HepG2 (cell line): ENCODE data around the gene GRIA3. TPM values are rescaled to one million over a fixed set of nuclear protein-coding genes. Genes with fewer than 3 reads are reported as not detected.

ENCODE experiments used
- ATAC-seq: fragments of 200-7000 bp; cut with Tn5 transposase; 3 replicates; pipeline ENCODE4 v1.9.1; 2020; ENCODE audit warnings: mild to moderate bottlenecking, moderate library complexity
- BruUV-seq: library from RNA; stranded (reverse); fragments of 400-500 nt; replicated peaks from 2 replicates; lab custom pipeline; 2021; lab: Mats Ljungman, UMichigan
- CTCF ChIA-PET: fragments of 300-600 bp; formaldehyde crosslinking; extraction: SDS; loops from one replicate; lab custom pipeline; 2021; ENCODE audit warnings: low total read pairs, inconsistent platforms, low intra/inter-chr PET ratio; lab: Yijun Ruan, JAX
- POLR2A ChIA-PET: fragments of 350-600 bp; sonication (Branson Sonifier 250); formaldehyde crosslinking; loops from one replicate; lab custom pipeline; 2020; ENCODE audit warnings: antibody characterized with exemption, inconsistent platforms; lab: Yijun Ruan, JAX
- DNase-seq: peaks from one replicate; pipeline ENCODE4 v3.0.0-alpha.2; 2015; ENCODE audit warnings: low spot score
- FAIRE-seq: peaks from 3 replicates; lab custom pipeline; 2011; peaks lifted over from hg19 to GRCh38; lab: Jason Lieb, UNC
- H2AFZ ChIP-seq: one replicate; pipeline ENCODE4 v1.6.1; 2011; ENCODE audit warnings: low read length, inconsistent platforms
- H3K27ac ChIP-seq: fragments of 300-600 bp; 3 replicates; pipeline ENCODE4 v1.8.0; 2011; ENCODE audit warnings: mixed run types, mild to moderate bottlenecking, mixed read lengths, low read length, inconsistent platforms; ENCODE audit not compliant: insufficient read depth; ENCODE audit errors: extremely low read length
- H3K27me3 ChIP-seq, 2 experiments: fragments of 200-600 bp in 1 of 2; 2 replicates in 1 of 2; 3 replicates in 1 of 2; pipeline versions ENCODE4 v1.6.0 to v1.8.0; 2011; ENCODE audit warnings: low read length in 2 of 2, mild to moderate bottlenecking in 2 of 2, moderate library complexity in 2 of 2, inconsistent platforms in 1 of 2; ENCODE audit not compliant: insufficient read depth in 2 of 2, control insufficient read depth in 1 of 2
- H3K36me3 ChIP-seq, 2 experiments: fragments of 200-600 bp in 1 of 2; replicated peaks in 1 of 2; 2 replicates in 1 of 2; 3 replicates in 1 of 2; pipeline versions ENCODE4 v1.5.1 to v1.8.0; 2011; ENCODE audit warnings: low read length in 2 of 2, inconsistent platforms in 1 of 2; ENCODE audit not compliant: insufficient read depth in 2 of 2, control insufficient read depth in 1 of 2
- H3K4me1 ChIP-seq: 2 replicates; pipeline ENCODE4 v1.5.1; 2012; ENCODE audit warnings: low read length, inconsistent platforms; ENCODE audit not compliant: insufficient read depth
- H3K4me2 ChIP-seq: 2 replicates; pipeline ENCODE4 v1.6.0; 2011; ENCODE audit warnings: low read depth, low read length, inconsistent platforms
- H3K4me3 ChIP-seq, 3 experiments: fragments of 200-600 bp in 1 of 3; sonication (generic), shearing (Covaris generic) in 1 of 3; replicated peaks in 1 of 3; 2 replicates each; pipeline ENCODE4 v1.5.1; 2011 to 2016; ENCODE audit warnings: low read length in 3 of 3, inconsistent platforms in 2 of 3, low read depth in 2 of 3, mild to moderate bottlenecking in 2 of 3, control low read depth in 1 of 3, mixed read lengths in 1 of 3; ENCODE audit not compliant: insufficient read depth in 1 of 3
- H3K79me2 ChIP-seq: one replicate; pipeline ENCODE4 v1.6.1; 2011; ENCODE audit warnings: low read length, inconsistent platforms; ENCODE audit not compliant: insufficient read depth
- H3K9ac ChIP-seq: 2 replicates; pipeline ENCODE4 v1.6.0; 2011; ENCODE audit warnings: mild to moderate bottlenecking, low read depth, low read length, inconsistent platforms; ENCODE audit not compliant: insufficient read depth
- H3K9me3 ChIP-seq: 2 replicates; pipeline ENCODE4 v1.5.1; 2012; ENCODE audit warnings: mild to moderate bottlenecking, low read length
- H4K20me1 ChIP-seq: 2 replicates; pipeline ENCODE4 v1.6.0; 2011; ENCODE audit warnings: inconsistent platforms, mild to moderate bottlenecking, low read length, moderate library complexity; ENCODE audit not compliant: insufficient read depth
- DMAP1 ChIP-seq: IDR thresholded peaks from 2 replicates; pipeline ENCODE4 v1.6.1; 2016
- LCORL ChIP-seq, 2 experiments: fragments of 450-650 bp in 1 of 2; sonication (generic) in 1 of 2; formaldehyde crosslinking in 1 of 2; IDR thresholded peaks; 2 replicates each; pipeline versions ENCODE4 v1.5.0 to v1.6.1; 2017 to 2020; ENCODE audit warnings: antibody characterized with exemption in 1 of 2, missing genetic modification reagents in 1 of 2
- MBD4 ChIP-seq: IDR thresholded peaks from 2 replicates; pipeline ENCODE4 v1.6.1; 2012; ENCODE audit warnings: low read length, inconsistent platforms, borderline replicate concordance
- RFX5 ChIP-seq: IDR thresholded peaks from 2 replicates; pipeline ENCODE4 v1.6.1; 2011; ENCODE audit warnings: low read depth, low read length, improper control_type of control experiment
- SATB2 ChIP-seq: sonication (generic); formaldehyde crosslinking; IDR thresholded peaks from 2 replicates; pipeline ENCODE4 v1.5.0; 2020; ENCODE audit warnings: missing genetic modification reagents
- SMARCC2 ChIP-seq: fragments of 450-650 bp; IDR thresholded peaks from 2 replicates; pipeline ENCODE4 v1.6.1; 2017; ENCODE audit warnings: antibody characterized with exemption, mild to moderate bottlenecking
- SRSF4 ChIP-seq: fragments of 200-400 bp; formaldehyde crosslinking; IDR thresholded peaks from one replicate; pipeline ENCODE4 v1.6.1; 2018; ENCODE audit warnings: mild to moderate bottlenecking, low read depth, low read length, moderate library complexity; ENCODE audit not compliant: poor library complexity, severe bottlenecking
- YEATS4 ChIP-seq: sonication (generic); formaldehyde crosslinking; IDR thresholded peaks from 2 replicates; pipeline ENCODE4 v1.4.0; 2020; ENCODE audit warnings: missing genetic modification reagents, borderline replicate concordance
- ZNF264 ChIP-seq: sonication (generic); formaldehyde crosslinking; IDR thresholded peaks from 2 replicates; pipeline ENCODE4 v1.4.0; 2020; ENCODE audit warnings: missing genetic modification reagents
- ZNF292 ChIP-seq: sonication (generic); formaldehyde crosslinking; IDR thresholded peaks from 2 replicates; pipeline ENCODE4 v1.8.1; 2022; ENCODE audit warnings: mild to moderate bottlenecking, low read depth, missing genetic modification reagents, borderline replicate concordance
- ZNF567 ChIP-seq: sonication (generic); formaldehyde crosslinking; IDR thresholded peaks from 2 replicates; pipeline ENCODE4 v1.8.1; 2023; ENCODE audit warnings: mild to moderate bottlenecking, missing genetic modification reagents, borderline replicate concordance
- ZNF572 ChIP-seq: sonication (generic); formaldehyde crosslinking; IDR thresholded peaks from 2 replicates; pipeline ENCODE4 v1.5.1; 2020; ENCODE audit warnings: mild to moderate bottlenecking, missing genetic modification reagents
- WGBS: methylation state at CpG from one replicate; pipeline ENCODE4 v1.1.6; 2017; ENCODE audit warnings: low lambda C conversion rate; 5-methylcytosine and 5-hydroxymethylcytosine counted together
- in situ Hi-C: cut with HindIII; loops from 2 replicates; pipeline ENCODE4 v1.10.0; 2017; ENCODE audit warnings: low pct_unique_long_range_greater_than_20kb; ENCODE audit not compliant: extremely low pct_ligation_motif_present
- intact Hi-C: fragments of 100-400 bp; cut with micrococcal nuclease; formaldehyde crosslinking; loops from one replicate; pipeline ENCODE4 v1.10.0; 2022; ENCODE audit not compliant: unreplicated experiment
- polyA plus RNA-seq, 8 experiments: library from polyadenylated mRNA; depleted of rRNA in 3 of 8; stranded (reverse) in 7 of 8; unstranded in 1 of 8; fragments of >200 nt; fragmentation: Illumina TruSeq in 4 of 8; extraction: Trizol in 4 of 8; gene quantifications; 2 replicates each; pipeline versions ENCODE4 v1.2.1 to v1.2.3, GENCODE V29; 2011 to 2016; ENCODE audit warnings: low read depth in 4 of 8, missing spikeins in 1 of 8, mixed read lengths in 1 of 8; ENCODE audit not compliant: insufficient read depth in 1 of 8
- total RNA-seq, 5 experiments: library from RNA; depleted of rRNA; stranded (reverse); fragments of >200 nt; fragmentation: Illumina TruSeq; extraction: Trizol; gene quantifications; 2 replicates each; pipeline ENCODE4 v1.2.3, GENCODE V29; 2016; ENCODE audit warnings: low read depth in 1 of 5
- TF ChIP-seq, protein P1 (sequence below): sonication (generic); formaldehyde crosslinking; IDR thresholded peaks from 2 replicates; pipeline ENCODE4 v1.4.0; 2020; ENCODE audit warnings: missing genetic modification reagents
- TF ChIP-seq, protein P2 (sequence below): IDR thresholded peaks from 2 replicates; pipeline ENCODE4 v1.6.1; 2016; ENCODE audit warnings: mild to moderate bottlenecking
- TF ChIP-seq, protein P3 (sequence below): sonication (generic); formaldehyde crosslinking; conservative IDR thresholded peaks from 2 replicates; pipeline ENCODE4 v1.8.0; 2022; ENCODE audit warnings: low read depth, missing genetic modification reagents
- TF ChIP-seq, protein P4 (sequence below): sonication (generic); formaldehyde crosslinking; IDR thresholded peaks from 2 replicates; pipeline ENCODE4 v1.8.0; 2022; ENCODE audit warnings: mild to moderate bottlenecking, missing genetic modification reagents, moderate library complexity

The GRIA3 gene
- total and polyA plus RNA-seq, 2 of the 13 experiments (the other 11 are each of a cell fraction or from before 2014, with no cell fraction given) = not detected

GRCh38 chrX:123324625-123325024 lies 140.5 kb downstream of the GRIA3 start:
- in situ Hi-C loops = no loop called here
- H3K27ac ChIP-seq = no peak overlapping the region
- H3K79me2 ChIP-seq = no peaks in the 10 kb centered on the region
- H3K4me1 ChIP-seq = no peaks in the 10 kb centered on the region
- H3K27me3 ChIP-seq = no peaks in the 10 kb centered on the region
- BruUV-seq = no TSS peak
- no peak overlapping the region for H3K9ac ChIP-seq
- no peaks in the 10 kb centered on the region for H3K9me3 ChIP-seq
- no peaks in the 10 kb centered on the region for H4K20me1 ChIP-seq
- POLR2A ChIA-PET = no interaction called here
- TF ChIP-seq ZNF567 (CRISPR knock-in tag) (no peak), ZNF292 (CRISPR knock-in tag) (no peak), SATB2 (CRISPR knock-in tag) (no peak), SMARCC2 (no peak), ZNF572 (CRISPR knock-in tag) (no peak), RFX5 (no peak), DMAP1 (CRISPR knock-in tag) (no peak), SRSF4 (no peak), MBD4 (no peak), YEATS4 (no peak), ZNF264 (CRISPR knock-in tag) (no peak), LCORL (IDR thresholded peaks at IDR 0.05) (no peak), LCORL (CRISPR knock-in tag; IDR thresholded peaks at IDR 0.05) (no peak)
- TF ChIP-seq, protein P1, sequence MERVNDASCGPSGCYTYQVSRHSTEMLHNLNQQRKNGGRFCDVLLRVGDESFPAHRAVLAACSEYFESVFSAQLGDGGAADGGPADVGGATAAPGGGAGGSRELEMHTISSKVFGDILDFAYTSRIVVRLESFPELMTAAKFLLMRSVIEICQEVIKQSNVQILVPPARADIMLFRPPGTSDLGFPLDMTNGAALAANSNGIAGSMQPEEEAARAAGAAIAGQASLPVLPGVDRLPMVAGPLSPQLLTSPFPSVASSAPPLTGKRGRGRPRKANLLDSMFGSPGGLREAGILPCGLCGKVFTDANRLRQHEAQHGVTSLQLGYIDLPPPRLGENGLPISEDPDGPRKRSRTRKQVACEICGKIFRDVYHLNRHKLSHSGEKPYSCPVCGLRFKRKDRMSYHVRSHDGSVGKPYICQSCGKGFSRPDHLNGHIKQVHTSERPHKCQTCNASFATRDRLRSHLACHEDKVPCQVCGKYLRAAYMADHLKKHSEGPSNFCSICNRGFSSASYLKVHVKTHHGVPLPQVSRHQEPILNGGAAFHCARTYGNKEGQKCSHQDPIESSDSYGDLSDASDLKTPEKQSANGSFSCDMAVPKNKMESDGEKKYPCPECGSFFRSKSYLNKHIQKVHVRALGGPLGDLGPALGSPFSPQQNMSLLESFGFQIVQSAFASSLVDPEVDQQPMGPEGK (CRISPR knock-in tag) = no peak
- TF ChIP-seq, protein P2, sequence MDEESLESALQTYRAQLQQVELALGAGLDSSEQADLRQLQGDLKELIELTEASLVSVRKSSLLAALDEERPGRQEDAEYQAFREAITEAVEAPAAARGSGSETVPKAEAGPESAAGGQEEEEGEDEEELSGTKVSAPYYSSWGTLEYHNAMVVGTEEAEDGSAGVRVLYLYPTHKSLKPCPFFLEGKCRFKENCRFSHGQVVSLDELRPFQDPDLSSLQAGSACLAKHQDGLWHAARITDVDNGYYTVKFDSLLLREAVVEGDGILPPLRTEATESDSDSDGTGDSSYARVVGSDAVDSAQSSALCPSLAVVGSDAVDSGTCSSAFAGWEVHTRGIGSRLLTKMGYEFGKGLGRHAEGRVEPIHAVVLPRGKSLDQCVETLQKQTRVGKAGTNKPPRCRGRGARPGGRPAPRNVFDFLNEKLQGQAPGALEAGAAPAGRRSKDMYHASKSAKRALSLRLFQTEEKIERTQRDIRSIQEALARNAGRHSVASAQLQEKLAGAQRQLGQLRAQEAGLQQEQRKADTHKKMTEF (CRISPR knock-in tag) = no peak
- TF ChIP-seq, protein P3, sequence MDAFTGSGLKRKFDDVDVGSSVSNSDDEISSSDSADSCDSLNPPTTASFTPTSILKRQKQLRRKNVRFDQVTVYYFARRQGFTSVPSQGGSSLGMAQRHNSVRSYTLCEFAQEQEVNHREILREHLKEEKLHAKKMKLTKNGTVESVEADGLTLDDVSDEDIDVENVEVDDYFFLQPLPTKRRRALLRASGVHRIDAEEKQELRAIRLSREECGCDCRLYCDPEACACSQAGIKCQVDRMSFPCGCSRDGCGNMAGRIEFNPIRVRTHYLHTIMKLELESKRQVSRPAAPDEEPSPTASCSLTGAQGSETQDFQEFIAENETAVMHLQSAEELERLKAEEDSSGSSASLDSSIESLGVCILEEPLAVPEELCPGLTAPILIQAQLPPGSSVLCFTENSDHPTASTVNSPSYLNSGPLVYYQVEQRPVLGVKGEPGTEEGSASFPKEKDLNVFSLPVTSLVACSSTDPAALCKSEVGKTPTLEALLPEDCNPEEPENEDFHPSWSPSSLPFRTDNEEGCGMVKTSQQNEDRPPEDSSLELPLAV (CRISPR knock-in tag) = no peak
- TF ChIP-seq, protein P4, sequence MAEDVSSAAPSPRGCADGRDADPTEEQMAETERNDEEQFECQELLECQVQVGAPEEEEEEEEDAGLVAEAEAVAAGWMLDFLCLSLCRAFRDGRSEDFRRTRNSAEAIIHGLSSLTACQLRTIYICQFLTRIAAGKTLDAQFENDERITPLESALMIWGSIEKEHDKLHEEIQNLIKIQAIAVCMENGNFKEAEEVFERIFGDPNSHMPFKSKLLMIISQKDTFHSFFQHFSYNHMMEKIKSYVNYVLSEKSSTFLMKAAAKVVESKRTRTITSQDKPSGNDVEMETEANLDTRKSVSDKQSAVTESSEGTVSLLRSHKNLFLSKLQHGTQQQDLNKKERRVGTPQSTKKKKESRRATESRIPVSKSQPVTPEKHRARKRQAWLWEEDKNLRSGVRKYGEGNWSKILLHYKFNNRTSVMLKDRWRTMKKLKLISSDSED (CRISPR knock-in tag) = no peak
- TF ChIP-seq, all 625 proteins: peak for 0
- ATAC-seq = no peak
- no peak overlapping the region for H3K4me2 ChIP-seq
- no peak overlapping the region for H3K4me3 ChIP-seq
- H2AFZ ChIP-seq = no peak overlapping the region
- CTCF ChIA-PET = no interaction called here
- intact Hi-C loops = no loop called here
- FAIRE-seq = no peak
- WGBS = 0% methylated on average over 1 of the region's 5 CpGs
- DNase-seq = no peak
- H3K36me3 ChIP-seq = no peaks in the 10 kb centered on the region
